Thyroid gland (tissue), 4 donors: ENCODE results near the gene TOM1L2. TPM values are rescaled to one million over a fixed set of nuclear protein-coding genes. Genes with fewer than 3 reads are reported as not detected.
A peak's percentile ranks its signal among the peaks of the same experiment; 100 is the strongest.

Source experiments
- DNase-seq, 2 donors: peaks; one replicate each; pipeline ENCODE4 v3.0.0-alpha.2; 2019
- H3K27ac ChIP-seq, 3 donors: fragments of 200-600 bp; sonication (generic); 1 replicate in 2 of 3; 2 replicates in 1 of 3; pipeline ENCODE4 v1.5.1; 2016 to 2019; ENCODE audit warnings: mild to moderate bottlenecking in 1 of 3, moderate library complexity in 1 of 3
- H3K27me3 ChIP-seq: fragments of 200-600 bp; sonication (generic); one replicate; pipeline ENCODE4 v1.5.1; 2019
- H3K36me3 ChIP-seq, 2 donors: fragments of 200-600 bp; sonication (generic); one replicate each; pipeline ENCODE4 v1.5.1; 2016 to 2019
- H3K4me1 ChIP-seq, 2 donors: fragments of 200-600 bp; sonication (generic); one replicate each; pipeline ENCODE4 v1.5.1; 2017 to 2019
- H3K4me3 ChIP-seq, 3 donors: fragments of 200-600 bp; sonication (generic); replicated peaks in 1 of 3; 1 replicate in 2 of 3; 2 replicates in 1 of 3; pipeline ENCODE4 v1.5.1; 2016; ENCODE audit warnings: mild to moderate bottlenecking in 1 of 3
- H3K9me3 ChIP-seq: fragments of 200-600 bp; sonication (generic); one replicate; pipeline ENCODE4 v1.5.1; 2017
- POLR2A ChIP-seq, 2 donors: fragments of 450-650 bp; IDR thresholded peaks; one replicate each; pipeline ENCODE4 v1.6.1; 2017; ENCODE audit warnings: antibody characterized with exemption in 2 of 2, mild to moderate bottlenecking in 2 of 2, moderate library complexity in 1 of 2
- WGBS, 2 donors: methylation state at CpG; one replicate each; pipeline ENCODE4 v1.1.5; 2017; 5-methylcytosine and 5-hydroxymethylcytosine counted together
- intact Hi-C: fragments of 100-400 bp; cut with DNase I; formaldehyde crosslinking; loops from one replicate; pipeline ENCODE4 v1.15.1; 2023
- total RNA-seq, 4 donors: library from RNA; depleted of rRNA; stranded (reverse); fragments of >200 nt; gene quantifications; one replicate each; pipeline ENCODE4 v1.2.3, GENCODE V29; 2016
- TF ChIP-seq, protein P1 (sequence below), 6 experiments: fragments of 200-600 bp in 3 of 6; fragments of 450-650 bp in 3 of 6; sonication (generic) in 3 of 6; IDR thresholded peaks; one replicate each; pipeline ENCODE4 v1.5.1; 2016 to 2019; ENCODE audit warnings: antibody characterized with exemption in 6 of 6, mild to moderate bottlenecking in 2 of 6, inconsistent platforms in 1 of 6, moderate library complexity in 1 of 6

Gene TOM1L2
- total RNA-seq, 4 donors from 2014 or later, result 138 to 881 (median 257) TPM

DNA sequence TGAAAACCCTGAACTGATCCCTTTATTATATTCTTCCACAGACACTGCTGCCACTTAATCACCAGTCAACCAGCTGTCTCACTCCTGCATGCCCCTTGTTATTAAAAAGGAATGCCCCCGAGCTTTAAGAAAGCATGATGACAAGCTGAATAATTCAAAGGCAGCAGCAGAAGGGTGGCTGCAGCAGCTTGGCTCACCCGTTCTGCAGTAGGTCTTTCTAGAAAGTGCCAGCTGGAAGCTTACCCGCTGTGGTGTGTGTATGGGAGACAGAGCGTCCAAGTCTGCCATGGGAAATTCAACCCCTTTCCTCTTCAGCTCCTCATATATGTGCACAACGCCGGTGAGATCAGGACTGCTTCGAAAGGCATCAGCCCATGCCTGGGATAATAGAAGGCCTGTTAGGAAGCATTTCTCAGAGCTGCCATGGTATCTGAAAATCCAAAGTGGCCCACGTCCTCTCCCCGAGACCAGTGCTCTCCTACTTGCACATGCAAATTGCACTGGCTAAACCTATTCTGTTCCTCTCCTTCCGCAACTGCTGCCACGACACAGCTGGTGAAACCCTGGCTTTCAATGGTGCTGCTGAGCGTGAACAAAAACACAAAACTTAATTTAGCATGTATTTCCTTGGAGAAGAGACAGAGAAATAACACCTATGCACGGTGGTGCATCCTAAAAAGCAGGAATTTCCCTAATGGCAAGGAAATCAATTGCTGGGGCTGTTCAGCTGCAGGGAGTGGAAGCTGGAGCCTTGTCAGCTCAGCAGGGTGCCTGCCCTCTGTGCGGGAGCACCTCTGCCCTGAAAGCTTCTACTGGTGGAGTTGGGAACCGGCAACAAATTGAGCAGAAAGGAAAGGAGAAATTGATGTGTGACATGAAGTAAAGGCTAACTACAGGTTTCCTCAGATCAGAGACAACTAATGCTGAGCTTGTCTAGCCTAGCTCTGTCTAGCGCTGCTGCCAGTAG lies 87.5 kb downstream of the TOM1L2 start:
- Histone ChIP-seq H3K27ac (peak overlapping the region; percentile 28 to 79 (median 61)), H3K27me3 (no peaks in the 10 kb centered on the region), H3K36me3 (peaks cover 5 to 6% of the 10 kb centered on the region in 2 donors), H3K4me3 (no peak overlapping the region), H3K4me1 (peaks cover 81 to 87% of the 10 kb centered on the region in 2 donors), H3K9me3 (no peaks in the 10 kb centered on the region)
- intact Hi-C loops, result no loop called here
- WGBS, 2 donors, result 48 to 58% methylated on average over 16 of the region's 16 CpGs
- TF ChIP-seq, protein P1, sequence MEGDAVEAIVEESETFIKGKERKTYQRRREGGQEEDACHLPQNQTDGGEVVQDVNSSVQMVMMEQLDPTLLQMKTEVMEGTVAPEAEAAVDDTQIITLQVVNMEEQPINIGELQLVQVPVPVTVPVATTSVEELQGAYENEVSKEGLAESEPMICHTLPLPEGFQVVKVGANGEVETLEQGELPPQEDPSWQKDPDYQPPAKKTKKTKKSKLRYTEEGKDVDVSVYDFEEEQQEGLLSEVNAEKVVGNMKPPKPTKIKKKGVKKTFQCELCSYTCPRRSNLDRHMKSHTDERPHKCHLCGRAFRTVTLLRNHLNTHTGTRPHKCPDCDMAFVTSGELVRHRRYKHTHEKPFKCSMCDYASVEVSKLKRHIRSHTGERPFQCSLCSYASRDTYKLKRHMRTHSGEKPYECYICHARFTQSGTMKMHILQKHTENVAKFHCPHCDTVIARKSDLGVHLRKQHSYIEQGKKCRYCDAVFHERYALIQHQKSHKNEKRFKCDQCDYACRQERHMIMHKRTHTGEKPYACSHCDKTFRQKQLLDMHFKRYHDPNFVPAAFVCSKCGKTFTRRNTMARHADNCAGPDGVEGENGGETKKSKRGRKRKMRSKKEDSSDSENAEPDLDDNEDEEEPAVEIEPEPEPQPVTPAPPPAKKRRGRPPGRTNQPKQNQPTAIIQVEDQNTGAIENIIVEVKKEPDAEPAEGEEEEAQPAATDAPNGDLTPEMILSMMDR (IDR thresholded peaks at IDR 0.05), result no peak
- TF ChIP-seq POLR2A (IDR thresholded peaks at IDR 0.05), result no peak
- peak; percentile 35 to 53 for DNase-seq

DNA sequence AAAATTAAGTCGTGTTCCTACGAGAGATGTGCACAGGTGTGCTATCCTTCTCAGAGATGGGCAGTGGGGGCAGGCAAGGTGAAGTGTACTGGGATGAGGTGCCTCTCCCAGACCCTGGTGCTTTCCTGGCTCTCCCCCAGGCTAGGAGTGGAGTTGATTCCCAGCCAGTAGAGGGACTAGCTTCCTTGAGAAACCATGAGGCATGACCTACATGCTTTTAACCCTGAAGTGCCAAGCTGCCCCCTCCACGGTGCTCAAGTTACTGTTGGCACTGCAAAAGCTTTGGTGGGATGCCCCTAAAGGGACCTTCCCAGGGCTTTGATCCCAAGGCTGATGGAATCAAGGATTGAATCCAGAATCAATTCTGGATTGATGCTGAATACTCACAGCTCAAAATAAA lies 88.4 kb downstream of the TOM1L2 start:
- no peak overlapping the region for H3K4me3 ChIP-seq
- peaks cover 9 to 10% of the 10 kb centered on the region in 2 donors for H3K36me3 ChIP-seq
- TF ChIP-seq, protein P1 (IDR thresholded peaks at IDR 0.05), result peak in 1 of 6 experiments; percentile 11
- TF ChIP-seq POLR2A (IDR thresholded peaks at IDR 0.05), result no peak
- peaks cover 86 to 94% of the 10 kb centered on the region in 2 donors for H3K4me1 ChIP-seq
- H3K9me3 ChIP-seq, result no peaks in the 10 kb centered on the region
- peak overlapping the region; percentile 28 to 79 (median 61) for H3K27ac ChIP-seq
- peak; percentile 90 to 92 for DNase-seq
- H3K27me3 ChIP-seq, result no peaks in the 10 kb centered on the region
- intact Hi-C loops, result no loop called here
- WGBS, 2 donors, result 43 to 50% methylated on average over 3 of the region's 3 CpGs

DNA sequence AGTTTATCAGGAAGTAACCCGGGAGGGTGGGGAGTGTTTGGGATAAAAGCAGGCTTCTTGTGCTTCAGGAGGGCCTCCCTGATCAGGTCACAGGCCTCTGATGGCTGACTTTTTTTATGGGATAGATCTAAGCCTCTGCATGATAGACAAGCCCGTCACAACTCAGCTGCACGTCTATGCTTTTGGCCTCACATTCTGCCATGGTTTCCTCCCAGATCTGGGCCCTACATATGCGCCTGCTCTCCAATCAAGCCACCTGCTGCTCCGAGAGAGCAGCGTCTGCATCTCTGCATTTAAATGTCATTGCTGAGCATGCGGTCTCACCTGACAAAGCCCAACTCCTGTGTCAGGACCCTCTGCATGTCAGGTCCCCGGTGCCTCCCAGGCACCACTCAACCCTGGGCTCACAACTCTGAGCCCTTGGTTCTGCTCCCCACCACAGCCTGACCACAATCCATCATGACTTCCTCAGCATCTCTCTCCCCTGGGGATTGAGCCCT lies 90.1 kb downstream of the TOM1L2 start:
- Histone ChIP-seq H3K27me3 (no peaks in the 10 kb centered on the region), H3K4me3 (no peak overlapping the region), H3K4me1 (peaks cover 90 to 94% of the 10 kb centered on the region in 2 donors), H3K9me3 (no peaks in the 10 kb centered on the region), H3K27ac (peak overlapping the region; percentile 4 to 72 (median 61)), H3K36me3 (peaks cover 9 to 14% of the 10 kb centered on the region in 2 donors)
- TF ChIP-seq, protein P1 (IDR thresholded peaks at IDR 0.05), result no peak
- TF ChIP-seq POLR2A (IDR thresholded peaks at IDR 0.05), result no peak
- 82 to 88% methylated on average over 8 of the region's 8 CpGs for WGBS, 2 donors
- no peak for DNase-seq
- intact Hi-C loops, result no loop called here

DNA sequence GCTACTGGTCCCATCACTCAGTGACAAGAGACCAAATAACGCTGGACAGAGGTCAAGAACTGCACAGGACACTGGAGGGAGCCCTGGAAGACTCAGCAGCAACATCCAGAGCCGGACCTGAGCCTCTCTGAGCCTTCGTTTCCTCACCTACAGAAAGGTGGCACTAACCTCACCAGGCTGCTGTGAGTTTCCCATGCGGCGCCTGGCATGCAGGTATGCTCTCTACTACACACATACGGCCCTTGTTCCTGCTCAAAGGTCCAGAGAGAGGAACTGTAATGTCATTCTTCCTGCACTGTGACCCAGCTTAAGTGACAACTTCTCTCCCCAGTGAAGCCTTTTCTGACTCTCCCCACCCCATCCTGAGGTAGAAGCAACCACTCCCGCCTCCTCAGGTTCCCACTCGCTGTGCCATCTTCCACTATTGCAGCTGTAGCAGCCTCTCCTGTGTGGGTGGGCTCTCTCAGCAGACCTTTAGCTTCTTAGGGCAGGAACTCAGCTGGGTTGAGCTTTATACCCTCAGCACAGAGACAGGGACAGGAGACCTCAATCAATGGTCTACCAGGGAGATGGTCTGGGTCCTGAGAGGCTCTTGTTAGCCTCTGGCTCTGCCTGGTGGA lies 91.5 kb downstream of the TOM1L2 start:
- Histone ChIP-seq H3K4me1 (peaks cover 90 to 94% of the 10 kb centered on the region in 2 donors), H3K36me3 (peaks cover 9 to 14% of the 10 kb centered on the region in 2 donors), H3K9me3 (no peaks in the 10 kb centered on the region), H3K27ac (peak overlapping the region; percentile 59 to 77 (median 72)), H3K4me3 (no peak overlapping the region), H3K27me3 (no peaks in the 10 kb centered on the region)
- DNase-seq, result peak; percentile 75 to 83
- WGBS, 2 donors, result 60 to 67% methylated on average over 8 of the region's 8 CpGs
- intact Hi-C loops, result no loop called here
- TF ChIP-seq POLR2A (IDR thresholded peaks at IDR 0.05), result no peak
- TF ChIP-seq, protein P1 (IDR thresholded peaks at IDR 0.05), result peak in 1 of 6 experiments; percentile 9
